ENCODE results near the gene MAPKAPK5.
"Not testable (repeated sequence)": the region's sequence is repeated elsewhere in the genome, so short reads cannot be mapped to it uniquely, and the experiment has no call there.

The MAPKAPK5 gene, protein sequence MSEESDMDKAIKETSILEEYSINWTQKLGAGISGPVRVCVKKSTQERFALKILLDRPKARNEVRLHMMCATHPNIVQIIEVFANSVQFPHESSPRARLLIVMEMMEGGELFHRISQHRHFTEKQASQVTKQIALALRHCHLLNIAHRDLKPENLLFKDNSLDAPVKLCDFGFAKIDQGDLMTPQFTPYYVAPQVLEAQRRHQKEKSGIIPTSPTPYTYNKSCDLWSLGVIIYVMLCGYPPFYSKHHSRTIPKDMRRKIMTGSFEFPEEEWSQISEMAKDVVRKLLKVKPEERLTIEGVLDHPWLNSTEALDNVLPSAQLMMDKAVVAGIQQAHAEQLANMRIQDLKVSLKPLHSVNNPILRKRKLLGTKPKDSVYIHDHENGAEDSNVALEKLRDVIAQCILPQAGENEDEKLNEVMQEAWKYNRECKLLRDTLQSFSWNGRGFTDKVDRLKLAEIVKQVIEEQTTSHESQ

DNA sequence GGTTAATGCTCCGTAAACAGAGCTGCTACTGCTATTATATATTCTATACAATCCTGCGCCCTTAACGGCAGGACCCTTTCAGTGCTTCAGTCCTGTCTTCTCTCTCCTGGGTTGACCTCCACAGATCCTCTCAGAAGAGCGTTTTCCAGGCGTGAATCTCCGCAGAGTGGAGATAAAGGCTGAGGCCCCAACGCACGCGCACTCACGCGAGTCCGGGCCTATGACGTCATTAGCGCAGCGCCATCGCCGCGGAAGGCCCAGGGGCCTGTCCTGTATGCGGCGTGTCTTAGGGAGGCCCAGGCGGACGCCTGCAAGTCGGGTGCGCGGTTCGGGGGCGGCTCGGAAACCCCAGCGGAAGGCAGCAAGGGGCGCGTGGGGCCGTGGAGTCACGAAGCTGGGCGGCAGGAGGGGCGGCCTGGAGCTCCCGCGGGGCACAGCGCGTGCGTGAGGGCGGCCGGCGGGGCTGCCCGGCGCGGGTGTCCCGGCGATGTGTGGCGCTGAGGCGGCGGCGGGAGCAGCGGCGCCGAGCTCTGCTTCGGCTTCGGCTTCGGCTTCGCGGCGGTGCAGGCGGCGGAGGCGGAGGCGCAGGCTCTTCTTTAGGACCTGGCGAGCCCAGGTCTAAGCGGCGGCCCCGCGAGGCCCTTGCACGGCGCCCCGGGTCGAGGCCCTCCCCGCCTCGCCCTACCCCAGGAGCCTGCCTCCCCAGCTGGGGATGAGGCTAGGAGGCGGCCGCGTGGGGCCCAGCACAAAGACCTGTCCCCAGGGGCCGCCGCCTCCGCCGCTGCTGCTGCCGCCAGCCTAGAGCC, at the start of gene MAPKAPK5:
TSS of gene MAPKAPK5 (plus strand) at position 479 of the 806 bp plus-strand sequence. CDS start 506 bp downstream, outside the sequence.
- DNase-seq (ENCODE audit: low read depth in 2 of 2): peak; percentile 97

DNA sequence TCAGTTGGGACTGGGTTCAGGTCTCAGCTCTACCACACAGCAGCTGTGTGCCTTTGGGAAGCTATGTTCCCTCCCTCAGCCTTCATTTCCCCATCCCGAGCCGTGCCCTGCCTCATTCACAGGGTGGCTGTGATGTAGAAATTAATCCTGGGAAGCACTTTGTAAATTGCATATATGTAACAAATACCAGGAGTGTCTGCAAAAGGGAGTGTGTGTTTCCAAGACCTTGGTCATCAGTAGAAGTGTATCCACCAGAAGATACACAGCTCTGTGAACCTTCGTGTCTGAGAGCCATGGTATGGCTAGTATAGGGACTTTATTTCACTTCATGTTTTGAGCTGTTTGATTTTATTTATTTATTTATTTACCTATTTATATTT, 49.2 kb upstream of the MAPKAPK5 start:
- DNase-seq (ENCODE audit: low read depth in 2 of 2): no peak

DNA sequence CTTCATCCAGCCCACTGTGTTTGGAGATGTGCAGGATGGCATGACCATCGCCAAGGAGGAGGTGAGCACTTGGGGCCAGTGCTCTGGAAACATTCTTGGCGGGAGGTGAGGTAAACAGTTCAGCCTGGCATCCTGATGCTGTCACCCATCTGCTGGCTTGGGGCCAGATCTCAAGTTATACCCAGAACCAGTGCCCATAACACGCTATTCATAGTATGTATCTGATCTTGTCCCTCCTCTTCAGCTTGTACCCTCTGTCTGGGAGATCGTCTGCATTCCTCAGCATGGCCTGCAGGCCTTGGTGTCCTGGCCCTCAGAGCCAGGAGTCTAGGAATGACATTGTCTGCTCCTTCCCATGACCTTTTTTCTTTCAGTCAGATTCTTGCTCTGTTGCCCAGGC, 43.8 kb upstream of the MAPKAPK5 start:
- DNase-seq (ENCODE audit: low read depth in 2 of 2): no peak

DNA sequence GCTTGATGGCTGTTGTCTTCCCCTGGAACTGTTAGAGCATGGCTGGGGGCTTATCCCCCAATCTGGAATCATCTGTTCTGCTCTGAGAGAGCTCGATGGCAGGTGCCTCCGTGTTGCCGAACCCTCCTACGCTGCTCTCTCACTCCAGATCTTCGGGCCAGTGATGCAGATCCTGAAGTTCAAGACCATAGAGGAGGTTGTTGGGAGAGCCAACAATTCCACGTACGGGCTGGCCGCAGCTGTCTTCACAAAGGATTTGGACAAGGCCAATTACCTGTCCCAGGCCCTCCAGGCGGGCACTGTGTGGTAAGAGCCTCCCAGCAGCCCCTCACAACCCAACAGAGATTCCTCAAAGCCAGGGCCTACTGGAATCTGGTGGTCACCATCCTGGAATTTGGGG, 42.3 kb upstream of the MAPKAPK5 start:
- DNase-seq (ENCODE audit: low read depth in 2 of 2): no peak

DNA sequence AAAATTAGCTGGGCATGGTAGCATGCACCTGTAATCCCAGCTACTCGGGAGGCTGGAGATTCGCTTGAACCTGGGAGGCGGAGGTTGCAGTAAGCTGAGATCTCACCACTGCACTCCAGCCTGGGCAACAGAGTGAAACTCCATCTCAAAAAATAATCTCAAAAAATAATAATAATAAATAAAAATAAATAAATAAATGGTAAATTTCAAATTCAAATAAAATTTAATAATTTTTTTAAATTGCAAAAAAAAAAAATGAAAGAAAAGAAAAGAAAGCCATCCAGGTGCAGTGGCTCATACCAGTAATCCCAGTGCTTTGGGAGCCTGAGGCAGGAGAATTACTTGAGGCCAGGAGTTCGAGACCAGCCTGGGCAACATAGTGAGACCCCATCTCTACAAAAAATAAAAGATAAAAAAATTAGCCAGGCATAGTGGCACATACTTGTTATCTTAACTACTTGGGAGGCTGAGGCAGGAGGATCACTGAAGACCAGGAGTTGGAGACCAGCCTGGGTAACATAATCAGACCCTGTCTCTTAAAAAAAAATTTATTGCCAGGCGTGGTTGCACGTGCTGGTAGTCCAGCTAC, 38.9 kb upstream of the MAPKAPK5 start:
- no peak for DNase-seq (ENCODE audit: low read depth in 2 of 2)

DNA sequence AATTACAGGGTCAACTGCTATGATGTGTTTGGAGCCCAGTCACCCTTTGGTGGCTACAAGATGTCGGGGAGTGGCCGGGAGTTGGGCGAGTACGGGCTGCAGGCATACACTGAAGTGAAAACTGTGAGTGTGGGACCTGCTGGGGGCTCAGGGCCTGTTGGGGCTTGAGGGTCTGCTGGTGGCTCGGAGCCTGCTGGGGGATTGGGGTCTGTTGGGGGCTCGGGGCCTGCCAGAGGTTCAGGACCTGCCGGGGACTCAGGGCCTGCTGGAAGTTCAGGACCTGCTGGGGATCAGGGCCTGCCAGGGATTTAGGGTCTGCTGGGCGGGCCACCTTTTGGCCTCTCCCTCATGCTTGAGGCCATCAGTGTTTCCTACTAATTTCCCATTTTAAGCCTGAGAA, 38.2 kb upstream of the MAPKAPK5 start:
- no peak for DNase-seq (ENCODE audit: low read depth in 2 of 2)

DNA sequence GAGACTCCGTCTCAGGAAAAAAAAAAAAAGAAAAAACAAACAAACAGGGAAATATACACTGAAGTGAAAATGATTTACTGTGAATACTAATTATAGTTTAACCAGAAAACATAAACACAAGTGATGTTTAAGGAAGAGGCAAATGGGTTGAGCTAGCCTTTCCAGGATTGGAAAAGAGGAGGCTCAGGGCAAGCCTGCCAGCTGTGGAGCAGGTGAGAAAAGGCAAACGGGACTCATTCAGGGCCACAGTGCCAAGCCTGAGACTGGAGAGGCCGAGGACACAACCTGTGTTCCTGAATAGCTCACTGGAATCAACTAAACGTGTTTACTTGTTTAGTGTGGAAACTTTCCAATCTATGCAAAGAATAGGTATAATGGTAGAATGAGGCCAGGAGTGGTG, 35.7 kb upstream of the MAPKAPK5 start:
- no peak for DNase-seq (ENCODE audit: low read depth in 2 of 2)

DNA sequence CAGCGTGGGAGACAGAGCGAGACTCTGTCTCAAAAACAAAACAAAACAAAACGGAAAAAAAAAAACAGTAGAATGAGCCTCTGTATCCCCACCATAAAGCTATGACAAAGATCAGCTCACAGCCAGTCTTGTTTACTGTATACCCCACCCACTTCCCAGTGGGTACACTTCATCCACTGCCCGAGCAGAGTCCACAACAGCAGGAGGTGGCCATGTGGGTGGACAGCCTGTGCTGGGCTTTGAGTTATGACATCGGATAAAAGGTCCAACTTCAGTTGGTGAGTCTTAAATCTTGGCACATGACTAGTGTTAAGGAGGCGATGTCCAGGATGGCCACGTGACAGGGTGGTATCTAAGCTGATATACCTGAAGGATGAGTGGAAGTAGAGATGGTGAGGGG, 34.8 kb upstream of the MAPKAPK5 start:
- no peak for DNase-seq (ENCODE audit: low read depth in 2 of 2)

DNA sequence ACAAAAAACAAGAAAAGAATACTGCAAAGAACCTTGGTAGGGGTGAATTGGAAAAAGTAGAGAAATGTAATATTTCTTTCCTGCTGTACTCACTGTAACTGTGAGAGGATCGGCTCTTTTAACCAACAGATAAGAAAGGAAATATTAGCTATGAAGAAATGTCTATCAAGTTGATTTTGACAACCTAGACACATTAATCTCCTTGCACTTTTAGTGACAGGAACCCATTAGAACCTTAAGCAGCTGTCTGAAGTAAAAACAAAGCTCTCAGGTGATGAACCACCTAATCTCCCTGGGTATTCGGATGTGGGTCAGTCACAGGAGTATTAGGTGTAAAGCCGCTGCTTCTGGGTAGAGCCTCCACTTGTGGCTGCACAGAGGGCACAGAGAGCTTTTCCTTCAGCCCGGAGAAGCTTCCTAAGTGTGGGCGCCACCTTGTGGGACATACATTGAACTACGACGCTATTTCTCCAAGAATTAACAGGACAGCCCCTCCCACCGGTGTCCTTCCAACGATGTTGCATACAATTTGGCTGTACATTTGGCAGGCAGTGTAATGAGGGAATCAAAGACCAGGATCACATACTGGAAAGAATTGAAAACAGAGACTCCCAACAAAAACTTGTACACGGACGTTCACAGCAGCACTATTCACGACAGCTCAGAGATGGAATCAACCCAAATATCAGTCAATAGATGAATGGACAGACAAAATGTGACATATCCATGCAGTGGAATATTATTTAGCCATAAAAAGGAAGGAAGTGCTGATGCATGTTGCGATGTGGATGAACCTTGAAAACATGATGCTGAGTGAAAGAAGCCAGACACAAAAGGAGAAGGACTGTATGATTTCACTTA, 28.9 kb upstream of the MAPKAPK5 start:
- DNase-seq (ENCODE audit: low read depth in 2 of 2): peak; percentile 22 to 27

DNA sequence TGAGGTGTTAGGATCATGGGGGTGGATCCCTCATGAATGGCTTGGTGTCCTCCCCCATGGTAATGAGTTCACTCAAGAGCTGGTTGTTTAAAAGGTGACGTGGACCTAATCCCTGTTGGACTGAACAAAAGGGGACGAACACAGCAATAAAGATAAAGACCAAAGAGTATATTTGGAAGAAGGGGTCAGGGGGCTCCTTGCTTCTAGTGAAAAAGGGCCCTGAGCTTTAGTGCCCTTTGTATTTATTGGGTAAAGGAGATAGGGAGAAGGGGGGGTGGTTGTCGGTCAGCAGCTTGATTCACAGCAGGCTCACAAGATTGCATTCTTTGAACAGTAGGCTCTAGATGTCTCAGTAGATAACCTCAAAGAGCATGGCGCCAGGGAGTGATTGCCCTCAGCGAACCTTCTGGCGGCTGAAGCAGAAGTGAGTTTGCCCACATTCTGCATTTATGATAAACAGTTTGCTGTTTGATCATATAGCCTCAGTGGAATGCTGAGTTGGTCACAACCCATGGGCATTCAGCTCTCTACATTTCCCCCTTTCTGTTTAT, 25.9 kb upstream of the MAPKAPK5 start:
- DNase-seq (ENCODE audit: low read depth in 2 of 2): no peak

DNA sequence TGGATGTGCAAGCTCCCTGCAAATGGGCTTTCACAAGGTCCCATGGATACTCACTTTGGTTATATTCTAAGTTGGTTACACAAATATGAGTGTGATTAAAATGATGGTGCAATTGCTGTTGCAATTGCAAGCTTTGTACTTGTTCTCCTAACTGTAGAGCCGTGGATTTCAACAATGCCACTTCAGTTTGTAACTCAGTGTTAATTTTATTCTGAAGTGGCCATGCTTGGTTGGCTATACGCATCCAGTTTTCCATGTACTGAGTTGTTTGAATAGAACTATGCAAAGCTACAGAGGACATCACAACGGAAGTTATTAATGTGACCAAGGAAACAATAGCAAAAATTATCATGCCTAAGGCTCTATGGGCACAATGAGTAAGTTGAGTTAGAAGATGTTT, 25.1 kb upstream of the MAPKAPK5 start:
- DNase-seq (ENCODE audit: low read depth in 2 of 2): not testable (repeated sequence)

DNA sequence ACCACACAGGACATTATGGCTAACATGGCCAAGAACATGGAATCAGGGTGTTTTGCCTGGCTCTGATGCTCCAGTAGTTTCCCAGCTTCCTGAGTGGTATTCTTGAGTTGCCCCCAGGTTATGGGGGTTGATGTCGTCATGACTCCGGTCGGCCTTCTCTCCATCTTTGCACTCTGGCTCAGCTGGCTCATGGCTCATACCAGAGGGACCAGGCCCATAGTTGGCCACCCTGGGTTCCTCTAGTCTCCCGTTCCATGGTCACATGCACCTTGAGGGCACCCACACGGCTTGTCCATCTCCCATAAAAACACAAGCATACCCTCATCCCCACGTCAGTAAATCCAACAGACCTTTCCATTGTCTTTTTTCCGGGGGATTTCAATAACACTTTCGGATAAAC, 23.7 kb upstream of the MAPKAPK5 start:
- no peak for DNase-seq (ENCODE audit: low read depth in 2 of 2)

DNA sequence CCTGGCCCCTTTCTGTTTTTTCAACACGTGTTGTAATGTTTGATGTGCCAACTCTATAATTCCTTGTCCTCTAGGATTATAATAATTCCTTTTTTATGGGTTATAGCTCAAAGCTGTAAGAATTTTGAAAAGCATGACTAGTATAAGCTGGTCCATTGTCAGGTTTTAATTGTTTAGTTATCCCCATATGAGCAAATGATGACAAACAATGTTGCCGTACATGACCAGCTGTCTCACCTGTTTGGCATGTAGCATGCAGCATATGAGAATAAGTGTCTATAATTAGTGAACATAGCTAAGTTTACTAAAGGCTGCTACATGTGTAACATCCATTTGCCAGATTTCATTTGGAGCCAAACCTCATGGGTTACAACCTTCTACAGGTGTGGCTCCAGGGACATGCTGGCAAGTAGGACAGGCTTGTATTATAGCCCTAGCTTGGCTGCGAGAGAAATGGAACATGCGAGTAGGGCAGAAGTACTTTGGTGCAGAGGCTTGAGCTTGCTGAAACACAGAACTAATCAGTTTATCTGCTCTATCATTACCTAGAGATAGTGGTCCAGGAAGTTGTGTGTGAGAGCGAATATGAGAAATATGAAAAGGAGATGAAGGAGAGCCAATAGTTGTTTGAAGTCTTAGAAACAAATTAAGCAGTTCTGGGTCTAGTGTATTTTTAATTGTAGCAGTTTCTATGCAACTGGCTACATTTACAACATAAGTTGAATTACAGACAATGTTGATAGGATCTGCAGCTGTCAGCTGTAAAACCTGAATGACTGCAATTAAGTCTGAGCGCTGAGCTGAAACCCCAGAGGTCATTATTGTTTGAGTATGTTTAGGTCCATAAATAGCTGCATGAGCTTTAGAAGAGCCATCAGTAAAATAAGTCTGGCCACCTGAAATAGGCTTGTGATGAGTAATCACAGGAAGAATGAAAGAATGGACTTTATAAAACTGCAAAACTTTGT, 22.6 kb upstream of the MAPKAPK5 start:
- no peak for DNase-seq (ENCODE audit: low read depth in 2 of 2)

DNA sequence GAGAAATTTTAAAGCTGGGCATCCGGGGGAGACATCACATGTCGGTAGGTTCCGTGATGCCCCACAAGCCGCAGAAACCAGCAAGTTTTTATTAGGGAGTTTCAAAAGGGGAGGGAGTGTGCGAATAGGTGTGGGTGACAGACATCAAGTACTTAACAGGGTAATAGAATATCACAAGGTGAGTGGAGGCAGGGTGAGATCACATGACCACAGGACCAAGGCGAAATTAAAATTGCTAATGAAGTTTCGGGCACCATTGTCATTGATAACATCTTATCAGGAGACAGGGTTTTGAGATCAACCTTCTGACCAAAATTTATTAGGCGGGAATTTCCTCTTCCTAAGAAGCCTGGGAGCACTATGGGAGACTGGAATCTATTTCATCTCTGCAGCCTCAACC, 21.2 kb upstream of the MAPKAPK5 start:
- not testable (repeated sequence) for DNase-seq (ENCODE audit: low read depth in 2 of 2)

DNA sequence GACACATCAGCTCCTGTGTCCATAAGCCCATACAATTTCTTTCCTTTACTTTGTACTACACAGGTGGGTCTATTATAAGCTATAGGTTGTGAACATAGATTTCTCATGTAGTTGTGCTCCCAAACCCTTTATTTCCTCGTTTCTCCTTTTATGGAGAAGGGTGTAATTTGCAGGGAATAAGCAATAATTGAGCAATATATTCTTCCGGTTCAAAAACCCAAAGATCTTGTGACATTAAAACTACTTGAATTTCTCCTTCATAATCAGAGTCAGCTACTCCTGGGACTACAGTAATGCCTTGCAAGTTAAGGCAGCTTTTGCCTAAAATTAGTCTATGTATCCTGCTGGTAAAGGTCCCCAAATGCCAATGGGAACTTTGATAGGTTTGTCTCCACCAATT, 19.1 kb upstream of the MAPKAPK5 start:
- DNase-seq (ENCODE audit: low read depth in 2 of 2): no peak

DNA sequence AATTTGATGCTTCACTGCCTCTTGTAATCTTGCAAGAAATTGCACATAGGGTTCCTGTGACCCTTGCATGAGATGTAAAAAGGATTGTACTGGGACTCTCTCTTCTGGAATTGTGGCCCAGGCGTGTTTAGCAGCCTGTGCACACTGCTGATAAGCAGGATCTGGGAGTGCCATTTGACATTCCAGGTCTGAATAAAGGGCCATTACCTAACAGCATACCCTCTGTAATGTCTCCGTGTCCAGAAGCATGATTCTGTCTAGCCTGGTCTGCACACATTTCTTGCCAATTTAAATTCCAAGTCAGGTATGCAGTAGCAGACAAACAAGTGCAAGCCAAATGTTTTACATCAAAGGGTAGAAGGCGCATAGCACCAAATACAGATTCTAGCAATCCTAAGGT, 18.1 kb upstream of the MAPKAPK5 start:
- DNase-seq (ENCODE audit: low read depth in 2 of 2): no peak

DNA sequence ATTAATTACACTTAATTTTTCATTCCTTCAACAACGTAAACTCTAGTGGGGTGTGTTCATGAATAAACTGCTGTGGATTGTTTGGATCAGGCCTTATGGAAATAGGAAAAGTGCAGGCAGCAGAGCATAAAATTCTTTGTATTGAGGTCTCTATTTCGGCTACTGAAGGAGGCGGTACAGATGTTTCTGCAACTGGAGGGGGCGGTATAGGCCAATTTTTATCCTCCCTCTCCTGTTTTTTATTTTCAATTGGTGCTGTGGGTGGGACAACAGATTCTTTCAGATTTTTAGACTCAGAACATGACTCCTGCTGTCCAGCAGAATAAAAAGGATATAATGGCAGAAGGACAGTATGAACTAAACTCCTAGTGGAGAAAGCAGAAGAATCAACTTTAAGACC, 17.7 kb upstream of the MAPKAPK5 start:
- not testable (repeated sequence) for DNase-seq (ENCODE audit: low read depth in 2 of 2)

DNA sequence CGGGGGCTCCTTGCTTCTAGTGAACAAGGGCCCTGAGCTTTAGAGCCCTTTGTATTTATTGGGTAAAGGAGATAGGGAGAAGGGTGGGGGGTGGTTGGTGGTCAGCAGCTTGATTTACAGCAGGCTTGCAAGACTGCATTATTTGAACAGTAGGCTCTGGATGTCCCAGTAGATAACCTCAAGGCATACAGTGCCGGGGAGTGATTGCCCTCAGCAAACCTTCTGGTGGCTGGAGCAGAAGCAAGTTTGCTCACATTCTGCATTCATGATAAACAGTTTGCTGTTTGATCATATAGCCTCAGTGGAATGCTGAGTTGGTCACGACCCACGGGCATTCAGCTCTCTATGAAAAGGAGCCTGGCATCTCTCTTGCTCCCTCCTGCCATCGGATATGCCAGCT, 16.5 kb upstream of the MAPKAPK5 start:
- DNase-seq (ENCODE audit: low read depth in 2 of 2): no peak

DNA sequence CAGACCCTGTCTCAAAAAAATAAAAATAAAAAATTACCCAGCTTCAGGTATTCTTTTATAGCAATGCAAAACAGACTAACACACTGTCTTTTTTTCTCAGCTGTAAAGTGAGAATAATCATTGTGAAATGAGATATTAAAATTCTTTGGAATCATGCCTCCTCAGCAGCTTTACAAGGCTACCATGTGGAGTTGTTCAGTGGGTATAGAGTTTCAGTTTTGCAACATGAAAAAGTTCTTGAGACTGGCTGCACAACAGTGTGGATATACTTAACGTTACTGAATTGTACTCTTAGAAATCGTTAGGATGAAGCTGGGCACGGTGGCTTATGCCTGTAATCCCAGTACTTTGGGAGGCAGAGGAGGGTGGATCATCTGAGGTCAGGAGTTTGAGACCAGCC, 15.7 kb upstream of the MAPKAPK5 start:
- no peak for DNase-seq (ENCODE audit: low read depth in 2 of 2)

DNA sequence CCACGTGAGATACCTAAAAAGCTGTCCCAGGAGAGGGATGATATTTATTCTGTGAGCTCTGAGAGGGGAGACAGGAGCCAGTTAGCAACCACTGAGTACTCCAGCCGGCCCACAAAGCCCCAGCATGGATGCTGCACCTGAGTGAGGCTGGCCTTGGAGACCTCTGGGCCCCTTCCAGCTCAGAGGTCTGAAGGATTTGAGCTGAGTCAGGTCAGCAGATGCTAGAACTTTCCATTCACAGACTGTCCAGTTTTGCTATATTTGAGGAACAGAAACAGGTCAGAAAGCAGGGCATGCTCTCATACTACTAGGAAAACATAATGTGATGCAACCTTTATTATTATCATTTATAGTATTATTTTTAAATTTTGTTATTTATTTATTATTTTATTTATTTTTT, 15.0 kb upstream of the MAPKAPK5 start:
- DNase-seq (ENCODE audit: low read depth in 2 of 2): no peak

Measured in activated CD8-positive, alpha-beta memory T cell treated with anti-CD3 and anti-CD28 coated beads for 4 hours (primary cell).